Stimulated activated CD4-positive, alpha-beta T cell treated with anti-CD3 and anti-CD28 coated beads, Interleukin-4, amount 100 ng/mL, for 1 hour (primary cell): ENCODE data around the gene AP4S1.
"Not testable (repeated sequence)": the region's sequence is repeated elsewhere in the genome, so short reads cannot be mapped to it uniquely, and the experiment has no call there.

Experiments used
- DNase-seq: peaks from one replicate; pipeline ENCODE4 v3.0.0-alpha.2; 2020

Gene AP4S1

GRCh38 chr14:31045501-31046080, 20.1 kb downstream of the AP4S1 start:
- DNase-seq = no peak

DNA sequence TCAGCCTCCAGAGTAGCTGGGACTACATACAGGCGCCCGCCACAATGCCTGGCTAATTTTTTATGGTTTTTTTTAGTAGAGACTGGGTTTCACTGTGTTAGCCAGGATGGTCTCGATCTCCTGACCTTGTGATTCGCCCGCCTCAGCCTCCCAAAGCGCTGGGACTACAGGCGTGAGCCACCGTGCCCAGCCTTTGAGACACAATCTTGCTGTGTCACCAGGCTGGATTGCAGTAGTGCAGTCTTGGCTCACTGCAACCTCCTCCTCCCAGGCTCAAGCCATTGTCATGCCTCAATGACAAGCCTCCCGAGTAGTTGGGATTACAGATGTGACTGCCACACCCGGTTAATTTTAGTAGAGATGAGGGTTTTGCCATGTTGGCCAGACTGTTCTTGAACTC, 22.1 kb downstream of the AP4S1 start:
- DNase-seq = no peak

DNA sequence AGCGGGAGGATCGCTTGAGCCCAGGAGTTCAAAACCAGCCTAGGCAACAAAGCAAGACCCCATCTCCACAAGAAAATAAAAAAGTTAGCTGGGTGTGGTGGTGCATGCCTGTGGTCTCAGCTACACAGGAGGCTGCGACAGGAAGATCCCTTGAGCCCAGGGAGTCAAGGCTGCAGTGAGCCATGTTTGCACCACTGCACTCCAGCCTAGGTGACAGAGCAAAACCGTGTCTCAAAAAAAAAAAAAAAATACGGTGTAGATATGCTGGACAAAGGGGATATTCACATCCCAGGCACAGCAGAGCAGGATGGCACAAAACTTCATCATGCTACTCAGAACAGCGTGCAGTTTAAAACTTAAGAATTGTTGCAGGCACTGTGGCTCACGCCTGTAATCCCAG, 25.6 kb downstream of the AP4S1 start:
- DNase-seq = no peak

DNA sequence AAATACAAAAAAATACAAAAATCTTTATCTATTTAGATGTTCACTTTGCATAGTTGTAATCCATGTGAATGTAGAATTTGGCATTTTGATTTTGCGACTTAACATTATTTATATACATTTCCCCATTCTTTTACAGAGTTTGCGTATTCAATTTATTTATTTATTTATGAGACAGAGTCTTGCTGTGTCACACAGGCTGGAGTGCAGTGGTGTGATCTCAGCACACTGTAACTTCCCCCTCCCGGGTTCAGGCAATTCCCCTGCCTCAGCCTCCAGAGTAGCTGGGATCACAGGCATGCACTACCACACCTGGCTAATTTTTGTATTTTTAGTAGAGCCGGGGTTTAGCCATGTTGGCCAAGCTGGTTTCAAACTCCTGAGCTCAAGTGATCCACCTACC, 26.1 kb downstream of the AP4S1 start:
- no peak for DNase-seq

GRCh38 chr14:31052905-31053586, 27.6 kb downstream of the AP4S1 start:
- DNase-seq = not testable (repeated sequence)

DNA sequence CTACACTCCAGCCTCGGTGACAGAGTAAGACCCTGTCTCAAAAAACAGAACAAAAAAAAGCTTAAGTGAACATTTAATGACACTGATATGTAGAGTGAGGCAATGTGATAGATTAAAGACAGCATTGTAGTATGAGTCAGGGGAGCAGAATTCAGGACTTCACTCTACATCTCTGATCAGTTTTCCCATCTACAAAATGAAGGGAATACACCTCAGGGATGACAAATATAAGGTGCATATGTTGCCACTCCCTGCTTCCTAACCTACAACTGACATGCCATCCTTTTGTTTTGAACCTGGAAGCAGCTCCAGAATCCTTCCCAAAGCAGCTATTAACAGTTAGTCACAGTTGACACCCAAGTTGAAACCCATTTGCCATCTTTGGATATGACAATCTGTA, 31.6 kb downstream of the AP4S1 start:
- DNase-seq = no peak

GRCh38 chr14:31057701-31058364, 32.4 kb downstream of the AP4S1 start:
- no peak for DNase-seq

- DNase-seq = no peak
Observed at GRCh38 chr14:31059152-31059924, 33.9 kb downstream of the AP4S1 start.

- DNase-seq = no peak
Observed at GRCh38 chr14:31060253-31060875, 34.9 kb downstream of the AP4S1 start.

- DNase-seq = not testable (repeated sequence)
Observed at GRCh38 chr14:31062908-31063307, 37.5 kb downstream of the AP4S1 start.

DNA sequence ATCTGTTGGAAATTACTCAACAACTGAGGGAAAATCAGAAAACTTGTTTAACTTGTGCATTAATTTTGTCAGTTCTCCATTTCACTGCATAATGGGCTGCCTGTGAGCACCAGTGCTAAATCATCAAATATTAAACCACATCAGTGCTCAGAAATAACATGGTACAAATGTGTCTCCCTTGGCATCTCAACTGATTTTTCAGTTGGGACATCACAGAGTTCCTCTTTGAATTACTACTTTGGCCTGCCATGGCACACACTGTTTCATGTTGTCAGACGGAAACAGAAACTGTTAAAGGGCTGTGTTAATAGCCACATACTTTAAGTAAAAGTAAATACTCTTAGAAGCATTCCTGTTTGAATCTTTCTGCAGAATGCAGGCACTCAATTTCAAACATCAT, 42.8 kb downstream of the AP4S1 start:
- DNase-seq = no peak

DNA sequence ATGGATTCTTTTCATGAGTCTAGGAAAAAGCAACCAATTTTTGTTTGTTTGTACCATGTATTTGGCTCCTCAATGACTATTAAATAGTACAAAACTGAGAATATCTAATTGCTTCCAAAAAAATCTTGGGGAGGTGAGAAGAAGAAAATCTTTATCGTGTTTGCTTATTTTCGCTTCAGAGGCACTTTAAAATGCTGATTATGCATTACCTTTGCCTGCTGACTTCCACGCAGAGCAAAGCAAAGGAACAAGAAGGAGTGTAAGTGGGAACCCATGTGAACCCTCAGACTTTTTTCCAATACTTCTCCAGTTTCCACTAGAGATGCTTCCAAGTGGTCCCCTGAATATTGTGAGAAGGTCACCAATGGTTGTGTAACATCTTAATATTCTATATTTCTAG, 43.9 kb downstream of the AP4S1 start:
- DNase-seq = no peak

DNA sequence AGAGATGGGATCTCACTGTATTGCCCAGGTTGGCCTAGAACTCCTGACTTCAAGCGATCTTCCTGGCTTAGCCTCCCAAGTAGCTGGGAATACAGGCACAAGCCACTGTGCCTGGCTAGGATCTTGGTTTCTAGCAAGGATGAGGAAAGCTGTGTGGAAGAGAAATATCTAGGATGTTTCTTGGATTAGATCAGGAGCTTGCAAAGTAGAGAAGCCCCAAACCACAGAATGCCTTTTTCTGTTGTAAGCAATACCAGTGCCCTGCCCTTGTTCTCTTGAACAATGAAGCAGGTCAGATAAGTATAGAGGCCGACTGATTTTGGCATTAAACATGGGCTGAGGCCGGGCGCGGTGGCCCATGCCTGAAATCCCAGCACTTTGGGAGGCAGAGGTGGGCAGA, 45.0 kb downstream of the AP4S1 start:
- DNase-seq = no peak

- DNase-seq = no peak
Observed at GRCh38 chr14:31071151-31071550, 45.7 kb downstream of the AP4S1 start.

DNA sequence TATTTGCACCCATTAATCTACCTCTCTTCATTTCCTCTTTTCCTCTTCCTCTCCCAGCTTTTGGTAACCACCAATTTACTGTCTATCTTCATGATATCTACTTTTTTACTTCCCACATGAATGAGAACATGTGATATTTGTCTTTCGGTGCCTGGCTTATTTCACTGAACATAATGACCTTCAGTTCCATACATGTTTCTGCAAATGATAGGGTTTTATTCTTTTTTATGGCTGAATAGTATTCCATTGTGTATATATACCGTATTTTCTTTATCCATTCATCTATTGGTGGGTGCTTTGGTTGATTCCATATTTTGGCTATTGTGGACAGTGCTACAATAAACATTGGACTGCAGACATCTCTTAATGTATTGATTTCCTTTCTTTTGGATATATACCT, 49.7 kb downstream of the AP4S1 start:
- no peak for DNase-seq

GRCh38 chr14:31078766-31079165, 53.3 kb downstream of the AP4S1 start:
- DNase-seq = no peak

- DNase-seq = no peak
Observed at GRCh38 chr14:31080056-31080455, 54.6 kb downstream of the AP4S1 start.

DNA sequence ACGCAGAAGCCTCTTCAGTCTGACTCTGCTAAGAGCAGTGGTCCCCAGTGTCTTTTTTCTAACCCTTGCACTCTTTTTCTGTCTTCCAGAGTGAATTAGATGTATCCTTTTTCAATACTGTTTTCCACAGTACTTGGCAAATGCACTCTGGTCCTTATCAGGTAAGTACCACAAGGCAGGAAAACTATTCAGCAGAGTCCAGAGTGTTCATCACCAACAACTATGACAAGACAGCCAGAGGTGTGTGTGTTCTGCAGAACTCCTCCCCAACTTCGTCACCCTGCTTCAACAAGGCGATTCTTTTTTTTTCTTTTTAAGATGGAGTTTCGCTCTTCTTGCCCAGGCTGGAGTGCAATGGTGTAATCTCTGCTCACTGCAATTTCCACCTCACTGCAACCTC, 55.0 kb downstream of the AP4S1 start:
- no peak for DNase-seq

DNA sequence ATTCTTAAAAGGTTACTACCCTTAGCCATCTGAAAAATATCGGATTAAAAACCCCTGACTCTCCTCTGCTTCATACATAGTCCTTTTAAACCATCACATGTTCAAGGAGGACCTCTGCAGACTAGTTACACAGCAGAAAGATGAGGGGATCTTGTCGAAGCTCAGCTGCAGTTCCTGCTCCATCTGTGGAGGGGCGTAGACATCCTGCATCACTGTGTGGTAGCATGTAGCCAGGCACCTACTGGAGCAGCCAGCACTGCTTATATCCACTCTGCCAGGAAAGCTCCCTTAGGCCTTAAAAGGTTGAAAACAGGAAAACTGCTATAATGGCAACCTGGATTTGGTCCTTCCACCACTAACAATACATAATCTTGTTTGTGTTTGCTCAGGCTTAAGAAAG, 58.3 kb downstream of the AP4S1 start:
- DNase-seq = no peak

DNA sequence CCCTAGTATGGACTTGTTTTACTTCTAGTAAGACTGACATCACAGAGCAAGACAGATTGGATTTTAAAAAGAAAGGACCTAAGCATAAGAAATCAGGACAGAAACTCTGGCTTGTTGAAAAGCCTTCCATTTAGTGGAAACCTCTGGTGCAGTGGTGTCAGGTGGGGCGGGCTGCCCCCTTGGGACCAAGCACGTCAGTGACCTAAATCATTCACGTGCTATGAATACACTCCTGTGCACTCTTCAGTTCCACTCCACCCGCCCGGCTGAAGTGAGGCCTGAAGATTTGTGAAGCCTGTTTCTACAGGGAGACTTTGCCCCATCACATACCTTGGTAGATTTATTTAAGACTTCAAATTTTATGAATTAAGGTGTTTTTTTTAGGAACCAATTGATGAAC, 58.9 kb downstream of the AP4S1 start:
- no peak for DNase-seq

GRCh38 chr14:31085027-31085426, 59.6 kb downstream of the AP4S1 start:
- no peak for DNase-seq

- DNase-seq = not testable (repeated sequence)
Observed at GRCh38 chr14:31086466-31086865, 61.0 kb downstream of the AP4S1 start.
